Heart left ventricle (tissue), 13 donors: ENCODE results near the gene STEAP4.

Source experiments
- POLR2A ChIP-seq, 2 donors: fragments of 450-650 bp; IDR thresholded peaks; one replicate each; pipeline ENCODE4 v1.6.1; 2017; ENCODE audit warnings: antibody characterized with exemption in 2 of 2, mild to moderate bottlenecking in 2 of 2, moderate library complexity in 2 of 2
- TF ChIP-seq, protein P1 (sequence below), 12 donors: fragments of 200-600 bp; sonication (generic) in 4 of 12; IDR thresholded peaks; one replicate each; pipeline versions ENCODE4 v1.5.0 to v1.8.0; 2018 to 2022; ENCODE audit warnings: antibody characterized with exemption in 12 of 12, mild to moderate bottlenecking in 5 of 12
- donor health status: ischemic (EF 13 %, LVEDD 7.1; RV severe dilation, severe dysfunction).
- donor health status: DM: no; HTN: yes; CAD: no.
- donor health status: DM: no; HTN: no; CAD: no.
- donor health status: ischemic (EF 25% LVEDD 6.9; RV normal size, moderate dysfunction).
- donor health status: ischemic (EF 25% LVEDD 5.7; RV mildly dilated, moderate dysfunction).
- donor health status: ischemic (EF 35%, LVEDD 5.7; RV mildly dilated, moderate dysfunction).
- donor health status: nonischemic (EF 11% LVEDD 7.7; RV severe dilation, severe dysfunction).
- donor health status: DM: yes; HTN: yes; CAD: no.
- donor health status: PGD.
- donor health status: ischemic (EF 29% LVEDD 5.4; RV normal size, mild dysfunction).
- donor health status: nonischemic (EF 23%, LVEDD 6.1; RV moderate dilation, normal function).

DNA sequence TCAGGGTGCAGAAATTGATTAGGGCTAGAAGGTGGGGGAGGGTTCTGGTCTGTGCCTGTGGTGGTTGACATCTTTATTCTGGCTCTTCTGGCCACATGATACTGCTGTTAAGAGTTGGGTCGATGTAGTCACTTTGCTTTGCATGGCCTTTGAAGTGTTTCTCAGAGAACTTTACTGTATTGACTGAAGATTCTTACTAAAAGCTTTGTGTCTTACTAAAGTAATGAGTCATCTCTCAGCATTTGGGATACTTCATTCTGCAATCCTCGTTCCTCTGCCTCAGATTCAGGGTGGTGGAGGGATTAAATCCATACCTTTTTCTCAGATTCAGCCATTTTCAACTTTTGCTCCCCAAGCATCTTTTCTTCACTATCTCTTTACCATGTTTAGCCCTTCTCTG lies 38.6 kb downstream of the STEAP4 start:
- TF ChIP-seq POLR2A (IDR thresholded peaks at IDR 0.05), result no peak
- TF ChIP-seq, protein P1, sequence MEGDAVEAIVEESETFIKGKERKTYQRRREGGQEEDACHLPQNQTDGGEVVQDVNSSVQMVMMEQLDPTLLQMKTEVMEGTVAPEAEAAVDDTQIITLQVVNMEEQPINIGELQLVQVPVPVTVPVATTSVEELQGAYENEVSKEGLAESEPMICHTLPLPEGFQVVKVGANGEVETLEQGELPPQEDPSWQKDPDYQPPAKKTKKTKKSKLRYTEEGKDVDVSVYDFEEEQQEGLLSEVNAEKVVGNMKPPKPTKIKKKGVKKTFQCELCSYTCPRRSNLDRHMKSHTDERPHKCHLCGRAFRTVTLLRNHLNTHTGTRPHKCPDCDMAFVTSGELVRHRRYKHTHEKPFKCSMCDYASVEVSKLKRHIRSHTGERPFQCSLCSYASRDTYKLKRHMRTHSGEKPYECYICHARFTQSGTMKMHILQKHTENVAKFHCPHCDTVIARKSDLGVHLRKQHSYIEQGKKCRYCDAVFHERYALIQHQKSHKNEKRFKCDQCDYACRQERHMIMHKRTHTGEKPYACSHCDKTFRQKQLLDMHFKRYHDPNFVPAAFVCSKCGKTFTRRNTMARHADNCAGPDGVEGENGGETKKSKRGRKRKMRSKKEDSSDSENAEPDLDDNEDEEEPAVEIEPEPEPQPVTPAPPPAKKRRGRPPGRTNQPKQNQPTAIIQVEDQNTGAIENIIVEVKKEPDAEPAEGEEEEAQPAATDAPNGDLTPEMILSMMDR (IDR thresholded peaks at IDR 0.05), result no peak
